ELR (cell line): Measurements from ENCODE around the gene CROCC2.

Experiments
- DNase-seq: peaks from one replicate; pipeline ENCODE4 v3.0.0-alpha.2; 2015; ENCODE audit warnings: low read depth

Gene CROCC2

GRCh38 chr2:240999873-241000541 lies 93.9 kb downstream of the CROCC2 start:
- no peak for DNase-seq

- no peak for DNase-seq
These were observed 94.7 kb downstream of the CROCC2 start for GRCh38 chr2:241000831-241001321.

GRCh38 chr2:241001413-241002274 lies 95.5 kb downstream of the CROCC2 start:
- DNase-seq: no peak

GRCh38 chr2:241002275-241003046 lies 96.3 kb downstream of the CROCC2 start:
- DNase-seq: no peak

GRCh38 chr2:241003047-241003360 lies 96.9 kb downstream of the CROCC2 start:
- DNase-seq: no peak

- DNase-seq: no peak
These were observed 97.2 kb downstream of the CROCC2 start for GRCh38 chr2:241003369-241003768.

- DNase-seq: no peak
These were observed 97.9 kb downstream of the CROCC2 start for GRCh38 chr2:241003830-241004564.

GRCh38 chr2:241005569-241005968 lies 99.4 kb downstream of the CROCC2 start:
- no peak for DNase-seq

- DNase-seq: no peak
These were observed 100.3 kb downstream of the CROCC2 start for GRCh38 chr2:241006412-241006811.

- DNase-seq: no peak
These were observed 101.0 kb downstream of the CROCC2 start for GRCh38 chr2:241007111-241007510.

- DNase-seq: no peak
These were observed 102.0 kb downstream of the CROCC2 start for GRCh38 chr2:241007880-241008710.

GRCh38 chr2:241008711-241009121 lies 102.6 kb downstream of the CROCC2 start:
- DNase-seq: no peak

- DNase-seq: no peak
These were observed 103.1 kb downstream of the CROCC2 start for GRCh38 chr2:241009191-241009590.

GRCh38 chr2:241009601-241010530 lies 103.7 kb downstream of the CROCC2 start:
- peak; percentile 61 for DNase-seq

GRCh38 chr2:241010531-241011295 lies 104.6 kb downstream of the CROCC2 start:
- no peak for DNase-seq

- no peak for DNase-seq
These were observed 105.1 kb downstream of the CROCC2 start for GRCh38 chr2:241011296-241011600.

GRCh38 chr2:241011751-241012510 lies 105.8 kb downstream of the CROCC2 start:
- no peak for DNase-seq

GRCh38 chr2:241014224-241014623 lies 108.1 kb downstream of the CROCC2 start:
- no peak for DNase-seq

GRCh38 chr2:241014764-241015163 lies 108.6 kb downstream of the CROCC2 start:
- DNase-seq: no peak
